HepG2 (cell line): ENCODE data around the gene EYA2. TPM values are rescaled to one million over a fixed set of nuclear protein-coding genes. Genes with fewer than 3 reads are reported as not detected.

Experiments used
- ATAC-seq: fragments of 200-7000 bp; cut with Tn5 transposase; 3 replicates; pipeline ENCODE4 v1.9.1; 2020; ENCODE audit warnings: mild to moderate bottlenecking, moderate library complexity
- BruUV-seq: library from RNA; stranded (reverse); fragments of 400-500 nt; replicated peaks from 2 replicates; lab custom pipeline; 2021; lab: Mats Ljungman, UMichigan
- CTCF ChIA-PET: fragments of 300-600 bp; formaldehyde crosslinking; extraction: SDS; loops from one replicate; lab custom pipeline; 2021; ENCODE audit warnings: low total read pairs, inconsistent platforms, low intra/inter-chr PET ratio; lab: Yijun Ruan, JAX
- POLR2A ChIA-PET: fragments of 350-600 bp; sonication (Branson Sonifier 250); formaldehyde crosslinking; loops from one replicate; lab custom pipeline; 2020; ENCODE audit warnings: antibody characterized with exemption, inconsistent platforms; lab: Yijun Ruan, JAX
- DNase-seq: peaks from one replicate; pipeline ENCODE4 v3.0.0-alpha.2; 2015; ENCODE audit warnings: low spot score
- FAIRE-seq: peaks from 3 replicates; lab custom pipeline; 2011; peaks lifted over from hg19 to GRCh38; lab: Jason Lieb, UNC
- H2AFZ ChIP-seq: one replicate; pipeline ENCODE4 v1.6.1; 2011; ENCODE audit warnings: low read length, inconsistent platforms
- H3K27ac ChIP-seq: fragments of 300-600 bp; 3 replicates; pipeline ENCODE4 v1.8.0; 2011; ENCODE audit warnings: mixed run types, mild to moderate bottlenecking, mixed read lengths, low read length, inconsistent platforms; ENCODE audit not compliant: insufficient read depth; ENCODE audit errors: extremely low read length
- H3K27me3 ChIP-seq, 2 experiments: fragments of 200-600 bp in 1 of 2; 2 replicates in 1 of 2; 3 replicates in 1 of 2; pipeline versions ENCODE4 v1.6.0 to v1.8.0; 2011; ENCODE audit warnings: low read length in 2 of 2, mild to moderate bottlenecking in 2 of 2, moderate library complexity in 2 of 2, inconsistent platforms in 1 of 2; ENCODE audit not compliant: insufficient read depth in 2 of 2, control insufficient read depth in 1 of 2
- H3K36me3 ChIP-seq, 2 experiments: fragments of 200-600 bp in 1 of 2; replicated peaks in 1 of 2; 2 replicates in 1 of 2; 3 replicates in 1 of 2; pipeline versions ENCODE4 v1.5.1 to v1.8.0; 2011; ENCODE audit warnings: low read length in 2 of 2, inconsistent platforms in 1 of 2; ENCODE audit not compliant: insufficient read depth in 2 of 2, control insufficient read depth in 1 of 2
- H3K4me1 ChIP-seq: 2 replicates; pipeline ENCODE4 v1.5.1; 2012; ENCODE audit warnings: low read length, inconsistent platforms; ENCODE audit not compliant: insufficient read depth
- H3K4me2 ChIP-seq: 2 replicates; pipeline ENCODE4 v1.6.0; 2011; ENCODE audit warnings: low read depth, low read length, inconsistent platforms
- H3K4me3 ChIP-seq, 3 experiments: fragments of 200-600 bp in 1 of 3; sonication (generic), shearing (Covaris generic) in 1 of 3; replicated peaks in 1 of 3; 2 replicates each; pipeline ENCODE4 v1.5.1; 2011 to 2016; ENCODE audit warnings: low read length in 3 of 3, inconsistent platforms in 2 of 3, low read depth in 2 of 3, mild to moderate bottlenecking in 2 of 3, control low read depth in 1 of 3, mixed read lengths in 1 of 3; ENCODE audit not compliant: insufficient read depth in 1 of 3
- H3K79me2 ChIP-seq: one replicate; pipeline ENCODE4 v1.6.1; 2011; ENCODE audit warnings: low read length, inconsistent platforms; ENCODE audit not compliant: insufficient read depth
- H3K9ac ChIP-seq: 2 replicates; pipeline ENCODE4 v1.6.0; 2011; ENCODE audit warnings: mild to moderate bottlenecking, low read depth, low read length, inconsistent platforms; ENCODE audit not compliant: insufficient read depth
- H3K9me3 ChIP-seq: 2 replicates; pipeline ENCODE4 v1.5.1; 2012; ENCODE audit warnings: mild to moderate bottlenecking, low read length
- H4K20me1 ChIP-seq: 2 replicates; pipeline ENCODE4 v1.6.0; 2011; ENCODE audit warnings: inconsistent platforms, mild to moderate bottlenecking, low read length, moderate library complexity; ENCODE audit not compliant: insufficient read depth
- CC2D1A ChIP-seq: sonication (generic); formaldehyde crosslinking; IDR thresholded peaks from 2 replicates; pipeline ENCODE4 v1.8.1; 2023; ENCODE audit warnings: mild to moderate bottlenecking, missing genetic modification reagents
- FOXK2 ChIP-seq: fragments of 450-650 bp; IDR thresholded peaks from 2 replicates; pipeline ENCODE4 v1.6.1; 2016
- GATAD1 ChIP-seq: IDR thresholded peaks from 2 replicates; pipeline ENCODE4 v1.6.1; 2016; ENCODE audit warnings: missing genetic modification reagents, missing compliant biosample characterization
- HNF4G ChIP-seq, 2 experiments: sonication (generic) in 1 of 2; formaldehyde crosslinking in 1 of 2; IDR thresholded peaks; 2 replicates each; pipeline versions ENCODE4 v1.4.0 to v1.6.1; 2011 to 2020; ENCODE audit warnings: borderline replicate concordance in 2 of 2, low read depth in 2 of 2, mild to moderate bottlenecking in 2 of 2, low read length in 1 of 2, missing genetic modification reagents in 1 of 2, moderate library complexity in 1 of 2
- NKX3-1 ChIP-seq: sonication (generic); formaldehyde crosslinking; IDR thresholded peaks from 2 replicates; pipeline ENCODE4 v1.5.0; 2020; ENCODE audit warnings: missing genetic modification reagents
- NR2F6 ChIP-seq, 2 experiments: IDR thresholded peaks; 2 replicates each; pipeline ENCODE4 v1.6.1; 2016; ENCODE audit warnings: antibody characterized with exemption in 1 of 2, mild to moderate bottlenecking in 1 of 2
- RFX1 ChIP-seq: fragments of 450-650 bp; IDR thresholded peaks from 2 replicates; pipeline ENCODE4 v1.6.1; 2017
- SKI ChIP-seq: fragments of 450-650 bp; IDR thresholded peaks from one replicate; pipeline ENCODE4 v1.6.1; 2018; ENCODE audit warnings: mild to moderate bottlenecking; ENCODE audit not compliant: partially characterized antibody
- SP2 ChIP-seq: sonication (generic); formaldehyde crosslinking; IDR thresholded peaks from 2 replicates; pipeline ENCODE4 v1.5.1; 2020; ENCODE audit warnings: mild to moderate bottlenecking, missing genetic modification reagents
- SP4 ChIP-seq: sonication (generic); formaldehyde crosslinking; IDR thresholded peaks from 2 replicates; pipeline ENCODE4 v1.8.1; 2023; ENCODE audit warnings: mild to moderate bottlenecking, missing genetic modification reagents
- TCF7 ChIP-seq: sonication (generic); IDR thresholded peaks from 2 replicates; pipeline ENCODE4 v1.6.1; 2016; ENCODE audit warnings: antibody characterized with exemption, low read depth
- YEATS2 ChIP-seq: sonication (generic); formaldehyde crosslinking; IDR thresholded peaks from 2 replicates; pipeline ENCODE4 v1.4.0; 2020; ENCODE audit warnings: missing genetic modification reagents, borderline replicate concordance
- ZNF10 ChIP-seq: sonication (generic); formaldehyde crosslinking; IDR thresholded peaks from 2 replicates; pipeline ENCODE4 v1.4.0; 2020; ENCODE audit warnings: mild to moderate bottlenecking, low read depth, missing genetic modification reagents, borderline replicate concordance
- ZNF136 ChIP-seq: sonication (generic); formaldehyde crosslinking; IDR thresholded peaks from 2 replicates; pipeline ENCODE4 v1.8.1; 2022; ENCODE audit warnings: low read depth, mild to moderate bottlenecking, moderate library complexity, missing genetic modification reagents
- ZNF24 ChIP-seq: fragments of 450-650 bp; IDR thresholded peaks from 2 replicates; pipeline ENCODE4 v1.6.1; 2017; ENCODE audit warnings: antibody characterized with exemption, mild to moderate bottlenecking
- ZNF264 ChIP-seq: sonication (generic); formaldehyde crosslinking; IDR thresholded peaks from 2 replicates; pipeline ENCODE4 v1.4.0; 2020; ENCODE audit warnings: missing genetic modification reagents
- ZNF557 ChIP-seq: sonication (generic); formaldehyde crosslinking; IDR thresholded peaks from 2 replicates; pipeline ENCODE4 v1.4.0; 2020; ENCODE audit warnings: missing genetic modification reagents
- WGBS: methylation state at CpG from one replicate; pipeline ENCODE4 v1.1.6; 2017; ENCODE audit warnings: low lambda C conversion rate; 5-methylcytosine and 5-hydroxymethylcytosine counted together
- in situ Hi-C: cut with HindIII; loops from 2 replicates; pipeline ENCODE4 v1.10.0; 2017; ENCODE audit warnings: low pct_unique_long_range_greater_than_20kb; ENCODE audit not compliant: extremely low pct_ligation_motif_present
- intact Hi-C: fragments of 100-400 bp; cut with micrococcal nuclease; formaldehyde crosslinking; loops from one replicate; pipeline ENCODE4 v1.10.0; 2022; ENCODE audit not compliant: unreplicated experiment
- polyA plus RNA-seq, 8 experiments: library from polyadenylated mRNA; depleted of rRNA in 3 of 8; stranded (reverse) in 7 of 8; unstranded in 1 of 8; fragments of >200 nt; fragmentation: Illumina TruSeq in 4 of 8; extraction: Trizol in 4 of 8; gene quantifications; 2 replicates each; pipeline versions ENCODE4 v1.2.1 to v1.2.3, GENCODE V29; 2011 to 2016; ENCODE audit warnings: low read depth in 4 of 8, missing spikeins in 1 of 8, mixed read lengths in 1 of 8; ENCODE audit not compliant: insufficient read depth in 1 of 8
- total RNA-seq, 5 experiments: library from RNA; depleted of rRNA; stranded (reverse); fragments of >200 nt; fragmentation: Illumina TruSeq; extraction: Trizol; gene quantifications; 2 replicates each; pipeline ENCODE4 v1.2.3, GENCODE V29; 2016; ENCODE audit warnings: low read depth in 1 of 5
- TF ChIP-seq, protein P1 (sequence below): sonication (generic); formaldehyde crosslinking; IDR thresholded peaks from 2 replicates; pipeline ENCODE4 v1.5.0; 2020; ENCODE audit warnings: missing genetic modification reagents, mild to moderate bottlenecking, borderline replicate concordance
- TF ChIP-seq, protein P2 (sequence below), 2 experiments: fragments of 450-650 bp in 1 of 2; sonication (generic) in 1 of 2; formaldehyde crosslinking; IDR thresholded peaks; 2 replicates each; pipeline versions ENCODE4 v1.5.0 to v1.8.0; 2020 to 2022; ENCODE audit warnings: mild to moderate bottlenecking in 1 of 2, missing genetic modification reagents in 1 of 2
- TF ChIP-seq, protein P3 (sequence below): sonication (generic); formaldehyde crosslinking; IDR thresholded peaks from 2 replicates; pipeline ENCODE4 v1.5.0; 2020; ENCODE audit warnings: missing genetic modification reagents
- TF ChIP-seq, protein P4 (sequence below): IDR thresholded peaks from 2 replicates; pipeline ENCODE4 v1.6.1; 2016; ENCODE audit warnings: mild to moderate bottlenecking, missing biosample characterization, missing genetic modification reagents

The EYA2 gene
- total and polyA plus RNA-seq, 2 of the 13 experiments (the other 11 are each of a cell fraction or from before 2014, with no cell fraction given), result not detected

DNA sequence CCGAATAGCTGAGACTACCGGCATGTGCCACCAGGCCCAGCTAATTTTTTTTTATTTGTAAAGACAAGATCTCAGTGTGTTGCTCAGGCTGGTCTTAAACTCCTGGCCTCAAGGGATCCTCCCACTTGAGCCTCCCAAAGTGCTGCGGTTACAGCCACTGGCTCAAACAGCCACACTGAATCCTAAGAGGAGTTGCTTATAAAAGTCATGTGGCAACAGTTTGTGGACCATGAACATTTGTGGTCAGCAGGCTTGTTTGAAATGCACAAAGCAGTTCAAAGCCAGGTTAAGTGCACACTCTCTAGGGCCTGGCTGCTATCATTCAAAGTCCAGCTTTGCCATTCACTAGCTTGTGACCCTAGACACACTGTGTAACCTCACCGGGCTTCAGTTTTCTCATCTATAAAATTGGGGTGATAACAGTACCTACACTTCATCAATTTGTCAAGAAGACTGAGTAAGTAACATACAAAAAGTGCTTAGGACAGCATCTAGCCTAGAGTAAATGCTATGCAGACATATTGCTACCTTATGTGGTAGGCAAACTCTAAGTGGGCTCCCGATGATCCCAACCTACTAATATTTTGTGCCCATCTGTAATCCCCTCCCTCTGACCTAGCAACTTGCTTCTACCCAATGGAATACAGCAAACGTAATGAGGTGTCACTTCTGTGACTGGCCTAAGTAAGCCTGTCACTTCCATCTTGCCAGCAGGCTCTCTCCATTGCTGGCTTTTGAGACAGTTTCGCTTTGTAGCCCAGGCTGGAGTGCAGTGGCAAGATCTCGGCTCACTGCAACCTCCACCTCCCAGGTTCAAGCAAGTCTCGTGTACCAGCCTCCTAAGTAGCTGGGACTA, 338.9 kb downstream of the EYA2 start:
- Histone ChIP-seq H3K9ac (peak overlapping the region; percentile 17; the same call in 1 of the 2 replicates), H3K4me2 (peak overlapping the region; percentile 46), H3K9me3 (no peaks in the 10 kb centered on the region), H3K79me2 (peaks cover 10% of the 10 kb centered on the region), H3K4me1 (peaks cover 60% of the 10 kb centered on the region), H3K4me3 (peak overlapping the region in 1 of 3 experiments; percentile 26; a peak in 1 of 6 replicates), H3K27me3 (no peaks in the 10 kb centered on the region), H3K27ac (peak overlapping the region; percentile 83), H2AFZ (no peak overlapping the region), H4K20me1 (peaks cover 71% of the 10 kb centered on the region), H3K36me3 (peaks cover 52 to 84% of the 10 kb centered on the region in 2 experiments)
- FAIRE-seq, result peak; percentile 100
- CTCF ChIA-PET, result interaction anchor here (0.5 kb wide), 1 partner anchor 149 kb away, joined by 3 read pairs; no protein-coding TSS in a partner anchor
- in situ Hi-C loops, result no loop called here
- intact Hi-C loops, result loop anchor here (1.0 to 5.0 kb wide), 3 partner anchors 33 to 84 kb away; no protein-coding TSS in a partner anchor
- DNase-seq, result peak; percentile 100
- 35% methylated on average over 9 of the region's 9 CpGs for WGBS
- BruUV-seq, result no TSS peak
- POLR2A ChIA-PET, result interaction anchor here (0.7 to 2.9 kb wide), 9 partner anchors 10 to 127 kb away, joined by 3 to 27 read pairs (median 4); partner anchors contain the start of gene ZMYND8
- ATAC-seq, result peak; percentile 96
- TF ChIP-seq ZNF557 (CRISPR knock-in tag) (peak; percentile 43; the same call in 1 of the 2 replicates), FOXK2 (peak; percentile 89), ZNF264 (CRISPR knock-in tag) (peak; percentile 95), NKX3-1 (CRISPR knock-in tag) (no peak), HNF4G (IDR thresholded peaks at IDR 0.05; ENCODE audit: borderline replicate concordance, low read depth, low read length) (peak; percentile 99), HNF4G (CRISPR knock-in tag; IDR thresholded peaks at IDR 0.05; ENCODE audit: borderline replicate concordance, low read depth) (peak; percentile 86; the same call in 1 of the 2 replicates), SP4 (peak; percentile 60; the same call in 1 of the 2 replicates), SKI (peak; percentile 100), ZNF136 (CRISPR knock-in tag) (peak; percentile 91), ZNF10 (CRISPR knock-in tag) (no peak), ZNF24 (0 out of 2 replicates have a peak, but pooled peaks have one; percentile 19), TCF7 (peak; percentile 89), GATAD1 (CRISPR knock-in tag) (peak; percentile 76), SP2 (no peak), CC2D1A (CRISPR knock-in tag) (no peak), RFX1 (no peak), YEATS2 (CRISPR knock-in tag) (peak; percentile 84), NR2F6 (IDR thresholded peaks at IDR 0.05) (peak; percentile 92), NR2F6 (CRISPR knock-in tag; IDR thresholded peaks at IDR 0.05) (peak; percentile 95)
- TF ChIP-seq, protein P1, sequence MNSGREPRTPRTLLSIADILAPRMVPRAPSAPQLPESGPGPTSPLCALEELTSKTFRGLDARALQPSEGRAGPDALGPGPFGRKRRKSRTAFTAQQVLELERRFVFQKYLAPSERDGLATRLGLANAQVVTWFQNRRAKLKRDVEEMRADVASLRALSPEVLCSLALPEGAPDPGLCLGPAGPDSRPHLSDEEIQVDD (CRISPR knock-in tag), result no peak
- TF ChIP-seq, protein P2, sequence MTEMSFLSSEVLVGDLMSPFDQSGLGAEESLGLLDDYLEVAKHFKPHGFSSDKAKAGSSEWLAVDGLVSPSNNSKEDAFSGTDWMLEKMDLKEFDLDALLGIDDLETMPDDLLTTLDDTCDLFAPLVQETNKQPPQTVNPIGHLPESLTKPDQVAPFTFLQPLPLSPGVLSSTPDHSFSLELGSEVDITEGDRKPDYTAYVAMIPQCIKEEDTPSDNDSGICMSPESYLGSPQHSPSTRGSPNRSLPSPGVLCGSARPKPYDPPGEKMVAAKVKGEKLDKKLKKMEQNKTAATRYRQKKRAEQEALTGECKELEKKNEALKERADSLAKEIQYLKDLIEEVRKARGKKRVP (CRISPR knock-in tag; IDR thresholded peaks at IDR 0.05), result no peak
- TF ChIP-seq, protein P3, sequence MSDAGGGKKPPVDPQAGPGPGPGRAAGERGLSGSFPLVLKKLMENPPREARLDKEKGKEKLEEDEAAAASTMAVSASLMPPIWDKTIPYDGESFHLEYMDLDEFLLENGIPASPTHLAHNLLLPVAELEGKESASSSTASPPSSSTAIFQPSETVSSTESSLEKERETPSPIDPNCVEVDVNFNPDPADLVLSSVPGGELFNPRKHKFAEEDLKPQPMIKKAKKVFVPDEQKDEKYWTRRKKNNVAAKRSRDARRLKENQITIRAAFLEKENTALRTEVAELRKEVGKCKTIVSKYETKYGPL (CRISPR knock-in tag), result 0 out of 2 replicates have a peak, but pooled peaks have one; percentile 33
- TF ChIP-seq, protein P4, sequence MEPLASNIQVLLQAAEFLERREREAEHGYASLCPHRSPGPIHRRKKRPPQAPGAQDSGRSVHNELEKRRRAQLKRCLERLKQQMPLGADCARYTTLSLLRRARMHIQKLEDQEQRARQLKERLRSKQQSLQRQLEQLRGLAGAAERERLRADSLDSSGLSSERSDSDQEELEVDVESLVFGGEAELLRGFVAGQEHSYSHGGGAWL (CRISPR knock-in tag), result no peak
